ENCODE measurements around the gene PARP11. TPM values are rescaled to one million over a fixed set of nuclear protein-coding genes. Genes with fewer than 3 reads are reported as not detected.
"Not testable (repeated sequence)": the region's sequence is repeated elsewhere in the genome, so short reads cannot be mapped to it uniquely, and the experiment has no call there.

The PARP11 gene
- total RNA-seq, 1 donor from 2014 or later = 28.3 TPM

GRCh38 chr12:3841783-3842182 is 31.4 kb downstream of the PARP11 start:
- TF ChIP-seq CTCF (IDR thresholded peaks at IDR 0.05; ENCODE audit: unreplicated experiment) = no peak
- no peak for DNase-seq (ENCODE audit: low spot score, unreplicated experiment)
- no peak overlapping the region for H3K27ac Mint-ChIP-seq
- no peak overlapping the region for H3K4me3 Mint-ChIP-seq (ENCODE audit: low read depth)
- H3K9me3 Mint-ChIP-seq (ENCODE audit: low read depth) = peaks cover 12% of the 10 kb centered on the region
- H3K36me3 Mint-ChIP-seq (ENCODE audit: insufficient read depth) = peaks cover 41% of the 10 kb centered on the region
- peaks cover 9% of the 10 kb centered on the region for H3K4me1 Mint-ChIP-seq (ENCODE audit: low read depth)
- H3K27me3 Mint-ChIP-seq = no peaks in the 10 kb centered on the region

GRCh38 chr12:3840833-3841232 is 32.4 kb downstream of the PARP11 start:
- not testable (repeated sequence) for H3K27me3 Mint-ChIP-seq; H3K4me3 Mint-ChIP-seq (ENCODE audit: low read depth); H3K27ac Mint-ChIP-seq; DNase-seq (ENCODE audit: low spot score, unreplicated experiment)
- Mint-ChIP-seq H3K9me3 (ENCODE audit: low read depth) (peaks cover 17% of the 10 kb centered on the region), H3K36me3 (ENCODE audit: insufficient read depth) (peaks cover 39% of the 10 kb centered on the region), H3K4me1 (ENCODE audit: low read depth) (peaks cover 13% of the 10 kb centered on the region)

- Mint-ChIP-seq H3K4me1 (ENCODE audit: low read depth) (peaks cover 13% of the 10 kb centered on the region), H3K36me3 (ENCODE audit: insufficient read depth) (peaks cover 41% of the 10 kb centered on the region), H3K9me3 (ENCODE audit: low read depth) (peaks cover 17% of the 10 kb centered on the region)
- H3K27me3 Mint-ChIP-seq; H3K4me3 Mint-ChIP-seq (ENCODE audit: low read depth); DNase-seq (ENCODE audit: low spot score, unreplicated experiment); H3K27ac Mint-ChIP-seq: not testable (repeated sequence)
These were observed 33.5 kb downstream of the PARP11 start for GRCh38 chr12:3839745-3840144.

- not testable (repeated sequence) for DNase-seq (ENCODE audit: low spot score, unreplicated experiment); H3K4me3 Mint-ChIP-seq (ENCODE audit: low read depth); H3K27ac Mint-ChIP-seq; H3K27me3 Mint-ChIP-seq
- H3K9me3 Mint-ChIP-seq (ENCODE audit: low read depth) = peaks cover 17% of the 10 kb centered on the region
- H3K36me3 Mint-ChIP-seq (ENCODE audit: insufficient read depth) = peaks cover 41% of the 10 kb centered on the region
- H3K4me1 Mint-ChIP-seq (ENCODE audit: low read depth) = peaks cover 13% of the 10 kb centered on the region
These were observed 34.3 kb downstream of the PARP11 start for GRCh38 chr12:3838701-3839548.

- no peak for DNase-seq (ENCODE audit: low spot score, unreplicated experiment)
- H3K9me3 Mint-ChIP-seq (ENCODE audit: low read depth) = peaks cover 17% of the 10 kb centered on the region
- no peaks in the 10 kb centered on the region for H3K27me3 Mint-ChIP-seq
- no peak overlapping the region for H3K4me3 Mint-ChIP-seq (ENCODE audit: low read depth)
- TF ChIP-seq CTCF (IDR thresholded peaks at IDR 0.05; ENCODE audit: unreplicated experiment) = no peak
- H3K27ac Mint-ChIP-seq = no peak overlapping the region
- peaks cover 41% of the 10 kb centered on the region for H3K36me3 Mint-ChIP-seq (ENCODE audit: insufficient read depth)
- peaks cover 13% of the 10 kb centered on the region for H3K4me1 Mint-ChIP-seq (ENCODE audit: low read depth)
These were observed 35.1 kb downstream of the PARP11 start for GRCh38 chr12:3838076-3838475.

GRCh38 chr12:3837049-3837448 is 36.1 kb downstream of the PARP11 start:
- no peak for TF ChIP-seq CTCF (IDR thresholded peaks at IDR 0.05; ENCODE audit: unreplicated experiment)
- DNase-seq (ENCODE audit: low spot score, unreplicated experiment) = no peak
- H3K36me3 Mint-ChIP-seq (ENCODE audit: insufficient read depth) = peaks cover 39% of the 10 kb centered on the region
- no peaks in the 10 kb centered on the region for H3K27me3 Mint-ChIP-seq
- H3K4me1 Mint-ChIP-seq (ENCODE audit: low read depth) = peaks cover 22% of the 10 kb centered on the region
- peaks cover 17% of the 10 kb centered on the region for H3K9me3 Mint-ChIP-seq (ENCODE audit: low read depth)
- H3K4me3 Mint-ChIP-seq (ENCODE audit: low read depth) = no peak overlapping the region
- H3K27ac Mint-ChIP-seq = no peak overlapping the region

- Mint-ChIP-seq H3K9me3 (ENCODE audit: low read depth) (peaks cover 17% of the 10 kb centered on the region), H3K4me1 (ENCODE audit: low read depth) (peaks cover 24% of the 10 kb centered on the region), H3K27ac (no peak overlapping the region), H3K27me3 (no peaks in the 10 kb centered on the region), H3K36me3 (ENCODE audit: insufficient read depth) (peaks cover 35% of the 10 kb centered on the region), H3K4me3 (ENCODE audit: low read depth) (no peak overlapping the region)
- DNase-seq (ENCODE audit: low spot score, unreplicated experiment) = no peak
- TF ChIP-seq CTCF (IDR thresholded peaks at IDR 0.05; ENCODE audit: unreplicated experiment) = no peak
These were observed 36.6 kb downstream of the PARP11 start for GRCh38 chr12:3836641-3837040.

Data from progenitor cell of endocrine pancreas (in vitro differentiated cells).